Large intestine (tissue), 3 donors: ENCODE results near the gene SDC4. TPM values are rescaled to one million over a fixed set of nuclear protein-coding genes. Genes with fewer than 3 reads are reported as not detected.

Source experiments
- DNase-seq, 2 donors: peaks; one replicate each; pipeline versions ENCODE4 v3.0.0 to v3.0.0-alpha.2; 2013
- H3K27ac ChIP-seq: one replicate; pipeline ENCODE4 v1.5.1; 2013; ENCODE audit warnings: low read length
- H3K27me3 ChIP-seq: 2 replicates; pipeline ENCODE4 v1.6.1; 2013; ENCODE audit warnings: low read length; ENCODE audit not compliant: control insufficient read depth, insufficient read depth
- H3K36me3 ChIP-seq: 2 replicates; pipeline ENCODE4 v1.6.1; 2013; ENCODE audit warnings: low read length; ENCODE audit not compliant: control insufficient read depth, insufficient read depth
- H3K4me1 ChIP-seq: one replicate; pipeline ENCODE4 v1.6.1; 2013; ENCODE audit warnings: low read length; ENCODE audit not compliant: control insufficient read depth, insufficient read depth
- H3K4me3 ChIP-seq: one replicate; pipeline ENCODE4 v1.5.1; 2013; ENCODE audit warnings: low read length
- H3K9me3 ChIP-seq: one replicate; pipeline ENCODE4 v1.6.1; 2013; ENCODE audit warnings: mild to moderate bottlenecking, low read depth, low read length, moderate library complexity; ENCODE audit not compliant: control insufficient read depth
- whole genome bisulfite sequencing: methylation state at CpG from one replicate; pipeline ENCODE4 v1.1.5; 2013; ENCODE audit warnings: low lambda C conversion rate; ENCODE audit not compliant: insufficient coverage; 5-methylcytosine and 5-hydroxymethylcytosine counted together
- polyA plus RNA-seq: library from polyadenylated mRNA; unstranded; fragments of 120-200 nt; gene quantifications from one replicate; pipeline ENCODE4 v1.2.1, GENCODE V29; 2013

SDC4 gene
- polyA plus RNA-seq, 1 donor: 87.8 TPM

- WGBS: no CpG with 5 or more reads among the region's 1 CpG
- Histone ChIP-seq H3K27me3 (no peaks in the 10 kb centered on the region), H3K27ac (no peak overlapping the region), H3K36me3 (peaks cover 30% of the 10 kb centered on the region), H3K4me1 (peaks cover 22% of the 10 kb centered on the region), H3K4me3 (no peak overlapping the region), H3K9me3 (no peaks in the 10 kb centered on the region)
- DNase-seq: no peak
These were observed 18.0 kb upstream of the SDC4 start for GRCh38 chr20:45366192-45366591.

GRCh38 chr20:45365444-45365970 lies 17.3 kb upstream of the SDC4 start:
- no CpG with 5 or more reads among the region's 5 CpGs for WGBS
- no peak for DNase-seq
- no peak overlapping the region for H3K27ac ChIP-seq
- peaks cover 17% of the 10 kb centered on the region for H3K4me1 ChIP-seq
- peaks cover 30% of the 10 kb centered on the region for H3K36me3 ChIP-seq
- H3K4me3 ChIP-seq: no peak overlapping the region
- no peaks in the 10 kb centered on the region for H3K27me3 ChIP-seq
- H3K9me3 ChIP-seq: no peaks in the 10 kb centered on the region

GRCh38 chr20:45363611-45364492 lies 15.6 kb upstream of the SDC4 start:
- DNase-seq: peak in 1 of 2 donors; percentile 55
- H3K4me3 ChIP-seq: peak overlapping the region; percentile 83
- peaks cover 30% of the 10 kb centered on the region for H3K36me3 ChIP-seq
- H3K27ac ChIP-seq: peak overlapping the region; percentile 96
- H3K27me3 ChIP-seq: no peaks in the 10 kb centered on the region
- H3K4me1 ChIP-seq: peaks cover 15% of the 10 kb centered on the region
- WGBS: 0% methylated on average over 1 of the region's 23 CpGs
- H3K9me3 ChIP-seq: no peaks in the 10 kb centered on the region

GRCh38 chr20:45362804-45363610 lies 14.8 kb upstream of the SDC4 start, which contains the start of gene SYS1:
TSS of gene SYS1 (plus strand) at chr20:45363156. CDS start at chr20:45363532, 376 bp downstream.
- no CpG with 5 or more reads among the region's 55 CpGs for WGBS
- Histone ChIP-seq H3K36me3 (peaks cover 26% of the 10 kb centered on the region), H3K9me3 (no peaks in the 10 kb centered on the region), H3K27ac (peak within 1 kb of the TSS; percentile 96), H3K27me3 (no peaks in the 10 kb centered on the region), H3K4me3 (peak within 1 kb of the TSS; percentile 83), H3K4me1 (peaks cover 19% of the 10 kb centered on the region)
- peak; percentile 99 for DNase-seq

GRCh38 chr20:45361793-45362192 lies 13.6 kb upstream of the SDC4 start:
- no peaks in the 10 kb centered on the region for H3K9me3 ChIP-seq
- H3K4me1 ChIP-seq: peaks cover 17% of the 10 kb centered on the region
- no peak overlapping the region for H3K4me3 ChIP-seq
- H3K36me3 ChIP-seq: peaks cover 14% of the 10 kb centered on the region
- H3K27ac ChIP-seq: no peak overlapping the region
- no CpG with 5 or more reads among the region's 6 CpGs for WGBS
- no peaks in the 10 kb centered on the region for H3K27me3 ChIP-seq
- no peak for DNase-seq

- DNase-seq: peak in 1 of 2 donors; percentile 63
- Histone ChIP-seq H3K9me3 (no peaks in the 10 kb centered on the region), H3K27ac (no peak overlapping the region), H3K27me3 (no peaks in the 10 kb centered on the region), H3K36me3 (no peaks in the 10 kb centered on the region), H3K4me3 (no peak overlapping the region), H3K4me1 (peaks cover 17% of the 10 kb centered on the region)
- WGBS: no CpG with 5 or more reads among the region's 9 CpGs
These were observed 11.4 kb upstream of the SDC4 start for GRCh38 chr20:45359406-45360148.

GRCh38 chr20:45359069-45359405 lies 10.8 kb upstream of the SDC4 start:
- H3K36me3 ChIP-seq: no peaks in the 10 kb centered on the region
- WGBS: 80% methylated on average over 1 of the region's 7 CpGs
- H3K9me3 ChIP-seq: no peaks in the 10 kb centered on the region
- H3K27me3 ChIP-seq: no peaks in the 10 kb centered on the region
- H3K4me3 ChIP-seq: no peak overlapping the region
- H3K27ac ChIP-seq: no peak overlapping the region
- H3K4me1 ChIP-seq: peaks cover 16% of the 10 kb centered on the region
- DNase-seq: no peak

- H3K4me1 ChIP-seq: peaks cover 11% of the 10 kb centered on the region
- DNase-seq: peak in 1 of 2 donors; percentile 64
- H3K36me3 ChIP-seq: no peaks in the 10 kb centered on the region
- no peaks in the 10 kb centered on the region for H3K9me3 ChIP-seq
- no peak overlapping the region for H3K27ac ChIP-seq
- no peak overlapping the region for H3K4me3 ChIP-seq
- WGBS: no CpG with 5 or more reads among the region's 10 CpGs
- H3K27me3 ChIP-seq: no peaks in the 10 kb centered on the region
These were observed 10.3 kb upstream of the SDC4 start for GRCh38 chr20:45358282-45359068.

GRCh38 chr20:45355209-45356084 lies 7.2 kb upstream of the SDC4 start:
- Histone ChIP-seq H3K27ac (no peak overlapping the region), H3K36me3 (no peaks in the 10 kb centered on the region), H3K27me3 (no peaks in the 10 kb centered on the region), H3K4me1 (peaks cover 10% of the 10 kb centered on the region), H3K9me3 (no peaks in the 10 kb centered on the region), H3K4me3 (no peak overlapping the region)
- no CpG with 5 or more reads among the region's 5 CpGs for WGBS
- DNase-seq: peak in 1 of 2 donors; percentile 63
